K562 (cell line): ENCODE data around the gene INTS4. TPM values are rescaled to one million over a fixed set of nuclear protein-coding genes. Genes with fewer than 3 reads are reported as not detected.

ENCODE experiments used
- ATAC-seq: fragments of 200-7000 bp; cut with Tn5 transposase; 3 replicates; pipeline ENCODE4 v1.9.1; 2020; ENCODE audit warnings: moderate library complexity
- BruUV-seq: library from RNA; stranded (reverse); fragments of 400-500 nt; replicated peaks from 2 replicates; lab custom pipeline; 2021; lab: Mats Ljungman, UMichigan
- CTCF ChIA-PET: fragments of 300-600 bp; formaldehyde crosslinking; extraction: SDS; loops from one replicate; lab custom pipeline; 2021; ENCODE audit warnings: low intra/inter-chr PET ratio; lab: Yijun Ruan, JAX
- POLR2A ChIA-PET: fragments of 300-600, 350-650 bp; sonication (Branson Sonifier 250); formaldehyde crosslinking; extraction: SDS; loops from one replicate; lab custom pipeline; 2021; ENCODE audit warnings: antibody characterized with exemption, inconsistent platforms; lab: Yijun Ruan, JAX
- DNase-seq, 4 experiments: peaks; one replicate each; pipeline versions ENCODE4 v3.0.0 to v3.0.0-alpha.2; 2011 to 2018; ENCODE audit warnings: low spot score in 3 of 4, mixed read lengths in 3 of 4; ENCODE audit errors: extremely low read depth in 1 of 4
- FAIRE-seq: peaks from 2 replicates; lab custom pipeline; 2011; peaks lifted over from hg19 to GRCh38; lab: Jason Lieb, UNC
- H2AFZ ChIP-seq: 2 replicates; pipeline ENCODE4 v1.6.0; 2011; ENCODE audit warnings: low read depth, low read length, control low read depth, inconsistent platforms
- H3K27ac ChIP-seq: fragments of 200-600 bp; 3 replicates; pipeline ENCODE4 v1.8.0; 2011; ENCODE audit warnings: low read depth, mild to moderate bottlenecking, control low read depth, inconsistent platforms, low read length, moderate library complexity, mixed read lengths; ENCODE audit errors: extremely low read depth
- H3K27me3 ChIP-seq, 2 experiments: fragments of 300-600 bp in 1 of 2; 2 replicates in 1 of 2; 3 replicates in 1 of 2; pipeline versions ENCODE4 v1.6.0 to v1.8.0; 2011; ENCODE audit warnings: inconsistent platforms in 2 of 2, low read length in 2 of 2, mild to moderate bottlenecking in 1 of 2, mixed read lengths in 1 of 2, moderate library complexity in 1 of 2; ENCODE audit not compliant: control insufficient read depth in 2 of 2, insufficient read depth in 2 of 2
- H3K36me3 ChIP-seq: fragments of 300-600 bp; 3 replicates; pipeline ENCODE4 v1.8.0; 2011; ENCODE audit warnings: mild to moderate bottlenecking, low read length, inconsistent platforms; ENCODE audit not compliant: control insufficient read depth, insufficient read depth
- H3K4me1 ChIP-seq, 2 experiments: fragments of 200-600 bp in 1 of 2; replicated peaks in 1 of 2; 2 replicates in 1 of 2; 3 replicates in 1 of 2; pipeline versions ENCODE4 v1.5.1 to v1.8.0; 2011; ENCODE audit warnings: inconsistent platforms in 2 of 2, low read length in 2 of 2, mild to moderate bottlenecking in 1 of 2, mixed read lengths in 1 of 2, moderate library complexity in 1 of 2; ENCODE audit not compliant: control insufficient read depth in 2 of 2, insufficient read depth in 2 of 2
- H3K4me2 ChIP-seq: 2 replicates; pipeline ENCODE4 v1.6.1; 2011; ENCODE audit warnings: low read length, control low read depth, inconsistent platforms, mixed read lengths; ENCODE audit not compliant: insufficient read depth
- H3K4me3 ChIP-seq: fragments of 200-600 bp; sonication (generic), shearing (Covaris generic); 2 replicates; pipeline ENCODE4 v1.5.1; 2016; ENCODE audit warnings: control low read depth, inconsistent platforms
- H3K79me2 ChIP-seq: fragments of 200-600 bp; 3 replicates; pipeline ENCODE4 v1.8.0; 2011; ENCODE audit warnings: low read length, inconsistent platforms; ENCODE audit not compliant: control insufficient read depth, insufficient read depth
- H3K9ac ChIP-seq, 2 experiments: 2 replicates each; pipeline versions ENCODE4 v1.6.0 to v1.6.1; 2011; ENCODE audit warnings: low read depth in 2 of 2, low read length in 2 of 2, control low read depth in 1 of 2, inconsistent platforms in 1 of 2, mild to moderate bottlenecking in 1 of 2, mixed read lengths in 1 of 2; ENCODE audit not compliant: insufficient read depth in 1 of 2
- H3K9me1 ChIP-seq: one replicate; pipeline ENCODE4 v1.6.0; 2011; ENCODE audit warnings: inconsistent platforms, mild to moderate bottlenecking, low read length, moderate library complexity; ENCODE audit not compliant: control insufficient read depth, insufficient read depth
- H3K9me3 ChIP-seq: replicated peaks from 2 replicates; pipeline ENCODE4 v1.5.1; 2011; ENCODE audit warnings: low read depth, low read length, inconsistent platforms; ENCODE audit not compliant: control insufficient read depth, insufficient read depth
- H4K20me1 ChIP-seq: replicated peaks from 2 replicates; pipeline ENCODE4 v1.6.1; 2011; ENCODE audit warnings: low read length, inconsistent platforms, mixed read lengths; ENCODE audit not compliant: control insufficient read depth, insufficient read depth
- DLX4 ChIP-seq: fragments of 250-450 bp; sonication (Bioruptor Pico); IDR thresholded peaks from 2 replicates; pipeline ENCODE4 v1.6.1; 2021; ENCODE audit warnings: mild to moderate bottlenecking
- DNMT1 ChIP-seq: fragments of 450-650 bp; IDR thresholded peaks from 2 replicates; pipeline ENCODE4 v1.6.1; 2016; ENCODE audit warnings: antibody characterized with exemption, mild to moderate bottlenecking
- DPF2 ChIP-seq: fragments of 450-650 bp; IDR thresholded peaks from 2 replicates; pipeline ENCODE4 v1.6.1; 2016
- ELF1 ChIP-seq: fragments of 200-800 bp; sonication (Bioruptor generic); IDR thresholded peaks from 2 replicates; pipeline ENCODE4 v1.6.1; 2016; ENCODE audit warnings: missing genetic modification characterization, missing compliant biosample characterization
- HNRNPK ChIP-seq: fragments of 200-400 bp; formaldehyde crosslinking; IDR thresholded peaks from one replicate; pipeline ENCODE4 v1.6.1; 2018; ENCODE audit warnings: mild to moderate bottlenecking, low read depth, low read length; ENCODE audit not compliant: poor library complexity, severe bottlenecking
- MBD2 ChIP-seq: sonication (generic); IDR thresholded peaks from 2 replicates; pipeline ENCODE4 v1.6.1; 2016; ENCODE audit warnings: low read depth, borderline replicate concordance
- MEIS2 ChIP-seq: fragments of 450-650 bp; IDR thresholded peaks from 2 replicates; pipeline ENCODE4 v1.6.1; 2014; ENCODE audit warnings: mild to moderate bottlenecking; ENCODE audit not compliant: partially characterized antibody
- NCOA4 ChIP-seq: fragments of 450-650 bp; IDR thresholded peaks from 2 replicates; pipeline ENCODE4 v1.6.1; 2018; ENCODE audit warnings: mild to moderate bottlenecking; ENCODE audit not compliant: partially characterized antibody
- PATZ1 ChIP-seq: fragments of 250-450 bp; sonication (Bioruptor Pico); IDR thresholded peaks from 2 replicates; pipeline ENCODE4 v1.5.0; 2020; ENCODE audit warnings: mild to moderate bottlenecking, borderline replicate concordance
- PHTF2 ChIP-seq: fragments of 250-450 bp; sonication (Bioruptor Pico); IDR thresholded peaks from 2 replicates; pipeline ENCODE4 v1.5.0; 2021; ENCODE audit warnings: mild to moderate bottlenecking
- RNF2 ChIP-seq: sonication (generic); IDR thresholded peaks from 2 replicates; pipeline ENCODE4 v1.6.1; 2016
- SIN3A ChIP-seq, 2 experiments: fragments of 150-350 bp in 1 of 2; IDR thresholded peaks; 2 replicates each; pipeline ENCODE4 v1.6.1; 2011 to 2016; ENCODE audit warnings: borderline replicate concordance in 2 of 2, low read depth in 2 of 2, low read length in 2 of 2, mild to moderate bottlenecking in 2 of 2, moderate library complexity in 2 of 2; ENCODE audit not compliant: control insufficient read depth in 1 of 2
- SIN3B ChIP-seq: fragments of 450-650 bp; IDR thresholded peaks from 2 replicates; pipeline ENCODE4 v1.6.1; 2017; ENCODE audit warnings: low read depth, mild to moderate bottlenecking, moderate library complexity
- SMAD3 ChIP-seq: fragments of 450-650 bp; formaldehyde crosslinking; conservative IDR thresholded peaks from 2 replicates; pipeline ENCODE4 v1.4.0; 2020; ENCODE audit warnings: mild to moderate bottlenecking
- SMAD4 ChIP-seq: fragments of 250-450 bp; sonication (Bioruptor Pico); conservative IDR thresholded peaks from 2 replicates; pipeline ENCODE4 v1.8.0; 2021; ENCODE audit warnings: inconsistent platforms, mild to moderate bottlenecking, moderate library complexity
- WHSC1 ChIP-seq: IDR thresholded peaks from one replicate; pipeline ENCODE4 v1.6.1; 2012; ENCODE audit warnings: low read length, control low read depth, inconsistent platforms
- YY1 ChIP-seq, 3 experiments: IDR thresholded peaks; 2 replicates each; pipeline ENCODE4 v1.6.1; 2011; ENCODE audit warnings: low read length in 2 of 3, mild to moderate bottlenecking in 2 of 3, moderate library complexity in 2 of 3, borderline replicate concordance in 1 of 3, control low read depth in 1 of 3, low read depth in 1 of 3; ENCODE audit not compliant: insufficient read depth in 3 of 3, insufficient replicate concordance in 2 of 3, control insufficient read depth in 1 of 3, insufficient read length in 1 of 3; ENCODE audit errors: extremely low read depth in 1 of 3
- ZNF316 ChIP-seq: fragments of 450-650 bp; IDR thresholded peaks from 2 replicates; pipeline ENCODE4 v1.6.1; 2016
- WGBS: fragments of 100-300 bp; shearing (Covaris generic); methylation state at CpG from one replicate; pipeline ENCODE4 v1.1.6; 2016; ENCODE audit warnings: low coverage, mixed read lengths; ENCODE audit not compliant: insufficient coverage; ENCODE audit errors: missing lambda C conversion rate; 5-methylcytosine and 5-hydroxymethylcytosine counted together
- in situ Hi-C: fragments of 300-500 bp; cut with MboI; formaldehyde crosslinking; loops from 4 replicates; pipeline ENCODE4 v1.15.0; 2018; ENCODE audit warnings: inconsistent platforms, mixed read lengths
- intact Hi-C: fragments of 100-400 bp; cut with micrococcal nuclease; formaldehyde crosslinking; loops from 2 replicates; pipeline ENCODE4 v1.14.2; 2022
- polyA plus RNA-seq, 8 experiments: library from polyadenylated mRNA; depleted of rRNA in 4 of 8; stranded (reverse) in 5 of 8; unstranded in 3 of 8; fragments of >200 nt; fragmentation: Nextera tagmentation in 2 of 8; fragmentation: Illumina TruSeq in 1 of 8; extraction: Ambion mirVana in 2 of 8; extraction: Trizol in 1 of 8; gene quantifications; 2 replicates each; pipeline versions ENCODE4 v1.2.1 to v1.2.3, GENCODE V29; 2011 to 2014; ENCODE audit warnings: inconsistent platforms in 1 of 8, missing spikeins in 1 of 8
- total RNA-seq, 7 experiments: library from RNA; depleted of rRNA in 6 of 7; stranded (reverse); fragments of >200 nt in 6 of 7; fragmentation: Illumina TruSeq in 2 of 7; extraction: Trizol in 2 of 7; gene quantifications; 2 replicates each; pipeline versions ENCODE4 v1.2.1 to v1.2.3, GENCODE V29; 2011 to 2021; ENCODE audit warnings: low replicate concordance in 1 of 7

The INTS4 gene
- total and polyA plus RNA-seq, 9 of the 15 experiments (the other 6 are each of a cell fraction or from before 2014, with no cell fraction given), result 28.4 to 53.4 (median 44.5) TPM

GRCh38 chr11:77871855-77872254 is 122.6 kb downstream of the INTS4 start:
- DNase-seq (no peak), FAIRE-seq (no peak), ATAC-seq (no peak)
- intact Hi-C loops (no loop called here), in situ Hi-C loops (no loop called here)
- H4K20me1 ChIP-seq, result no peaks in the 10 kb centered on the region
- no peaks in the 10 kb centered on the region for H3K9me3 ChIP-seq
- CTCF ChIA-PET, result no interaction called here
- H3K36me3 ChIP-seq, result peaks cover 16% of the 10 kb centered on the region; the same call in 2 of the 3 replicates
- BruUV-seq, result no TSS peak
- TF ChIP-seq YY1 (IDR thresholded peaks at IDR 0.05; ENCODE audit: borderline replicate concordance in 1 of 3, control insufficient read depth in 1 of 3, extremely low read depth in 1 of 3, insufficient read depth in 3 of 3, insufficient read length in 1 of 3, insufficient replicate concordance in 2 of 3, low read depth in 1 of 3, low read length in 2 of 3), result no peak
- no peak for TF ChIP-seq SIN3B
- TF ChIP-seq ZNF316, result no peak
- TF ChIP-seq WHSC1, result no peak
- no peak for TF ChIP-seq DLX4 (CRISPR knock-in tag)
- no peak for TF ChIP-seq SMAD3
- TF ChIP-seq SIN3A (IDR thresholded peaks at IDR 0.05; ENCODE audit: borderline replicate concordance in 2 of 2, control insufficient read depth in 1 of 2, low read depth in 2 of 2, low read length in 2 of 2), result no peak
- no peak for TF ChIP-seq MBD2
- TF ChIP-seq DNMT1, result no peak
- TF ChIP-seq ELF1 (tag), result no peak
- no peak for TF ChIP-seq DPF2
- no peak for TF ChIP-seq NCOA4
- TF ChIP-seq SMAD4 (CRISPR knock-in tag), result no peak
- TF ChIP-seq MEIS2, result no peak
- TF ChIP-seq RNF2, result no peak
- no peak for TF ChIP-seq PATZ1 (CRISPR knock-in tag)
- no peak for TF ChIP-seq PHTF2
- TF ChIP-seq HNRNPK, result no peak
- no peaks in the 10 kb centered on the region for H3K27me3 ChIP-seq
- H2AFZ ChIP-seq, result no peak overlapping the region
- WGBS, result 73% methylated on average over 3 of the region's 3 CpGs
- H3K4me2 ChIP-seq, result no peak overlapping the region
- no peaks in the 10 kb centered on the region for H3K4me1 ChIP-seq
- no peak overlapping the region for H3K27ac ChIP-seq
- no peaks in the 10 kb centered on the region for H3K79me2 ChIP-seq
- no peak overlapping the region for H3K9ac ChIP-seq
- H3K9me1 ChIP-seq, result no peaks in the 10 kb centered on the region
- POLR2A ChIA-PET, result no interaction called here
- no peak overlapping the region for H3K4me3 ChIP-seq
